AG04450 (cell line): ENCODE measurements around the gene TKTL1. TPM values are rescaled to one million over a fixed set of nuclear protein-coding genes. Genes with fewer than 3 reads are reported as not detected.

Experiments
- CTCF ChIA-PET: fragments of 300-600, 350-600 bp; formaldehyde crosslinking; extraction: SDS; loops from one replicate; lab custom pipeline; 2022; ENCODE audit warnings: antibody characterized with exemption, inconsistent platforms; lab: Charles Lee
- POLR2A ChIA-PET: fragments of 350-600 bp; formaldehyde crosslinking; extraction: SDS; loops from one replicate; lab custom pipeline; 2021; ENCODE audit warnings: antibody characterized with exemption, inconsistent platforms; lab: Yijun Ruan, JAX
- DNase-seq: peaks from one replicate; pipeline ENCODE4 v3.0.0-alpha.2; 2011; ENCODE audit warnings: low read depth, low spot score
- H3K27ac ChIP-seq: one replicate; pipeline ENCODE4 v1.5.1; 2012; ENCODE audit warnings: low read depth, low read length, control low read depth
- H3K27me3 ChIP-seq: one replicate; pipeline ENCODE4 v1.6.0; 2012; ENCODE audit warnings: low read length; ENCODE audit not compliant: control insufficient read depth, insufficient read depth
- H3K4me3 ChIP-seq: 2 replicates; pipeline ENCODE4 v1.5.1; 2011; ENCODE audit warnings: mild to moderate bottlenecking, low read depth, low read length, control low read depth
- H3K9me3 ChIP-seq: 2 replicates; pipeline ENCODE4 v1.5.1; 2012; ENCODE audit warnings: low read length; ENCODE audit not compliant: control insufficient read depth, insufficient read depth
- CTCF ChIP-seq: IDR thresholded peaks from 2 replicates; pipeline ENCODE4 v1.5.1; 2011; ENCODE audit warnings: low read depth, low read length, control low read depth, inconsistent platforms
- polyA plus RNA-seq: library from polyadenylated mRNA; depleted of rRNA; stranded (reverse); fragments of >200 nt; gene quantifications from 2 replicates; pipeline ENCODE4 v1.2.3, GENCODE V29; 2011

TKTL1 gene
- polyA plus RNA-seq, 1 experiment = not detected

DNA sequence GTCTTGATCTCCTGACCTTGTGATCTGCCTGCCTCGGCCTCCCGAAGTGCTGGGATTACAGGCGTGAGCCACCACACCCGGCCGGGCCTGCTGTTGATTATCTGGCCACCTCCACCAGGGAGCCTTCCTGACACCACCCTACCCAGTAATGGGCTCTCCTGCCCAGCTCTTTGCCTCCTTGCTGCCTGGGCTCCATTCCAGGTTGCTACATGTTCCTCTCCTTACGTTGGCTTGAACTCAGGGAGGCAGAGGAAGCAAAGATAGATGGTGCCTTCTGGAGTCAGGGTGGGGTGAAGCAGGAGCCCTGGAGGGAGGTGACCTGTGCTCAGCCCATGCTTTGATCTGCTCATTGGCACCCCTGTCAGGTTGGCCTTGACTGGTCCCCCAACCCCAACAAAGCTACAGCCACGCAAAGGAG, 52.5 kb downstream of the TKTL1 start:
- ChIA-PET POLR2A (interaction anchor here (1.5 kb wide), 1 partner anchor 17 kb away, joined by 4 read pairs; no protein-coding TSS in a partner anchor), CTCF (no interaction called here)
- Histone ChIP-seq H3K27me3 (no peaks in the 10 kb centered on the region), H3K4me3 (no peak overlapping the region), H3K27ac (peak overlapping the region; percentile 31), H3K9me3 (no peaks in the 10 kb centered on the region)
- DNase-seq = no peak
- TF ChIP-seq CTCF = no peak

- CTCF ChIA-PET = no interaction called here
- Histone ChIP-seq H3K27ac (peak overlapping the region; percentile 47), H3K27me3 (no peaks in the 10 kb centered on the region), H3K4me3 (no peak overlapping the region), H3K9me3 (no peaks in the 10 kb centered on the region)
- no peak for DNase-seq
- POLR2A ChIA-PET = interaction anchor here (1.5 kb wide), 1 partner anchor 17 kb away, joined by 4 read pairs; no protein-coding TSS in a partner anchor
- no peak for TF ChIP-seq CTCF
Observed at GRCh38 chrX:154348646-154349358, 53.2 kb downstream of the TKTL1 start.

DNA sequence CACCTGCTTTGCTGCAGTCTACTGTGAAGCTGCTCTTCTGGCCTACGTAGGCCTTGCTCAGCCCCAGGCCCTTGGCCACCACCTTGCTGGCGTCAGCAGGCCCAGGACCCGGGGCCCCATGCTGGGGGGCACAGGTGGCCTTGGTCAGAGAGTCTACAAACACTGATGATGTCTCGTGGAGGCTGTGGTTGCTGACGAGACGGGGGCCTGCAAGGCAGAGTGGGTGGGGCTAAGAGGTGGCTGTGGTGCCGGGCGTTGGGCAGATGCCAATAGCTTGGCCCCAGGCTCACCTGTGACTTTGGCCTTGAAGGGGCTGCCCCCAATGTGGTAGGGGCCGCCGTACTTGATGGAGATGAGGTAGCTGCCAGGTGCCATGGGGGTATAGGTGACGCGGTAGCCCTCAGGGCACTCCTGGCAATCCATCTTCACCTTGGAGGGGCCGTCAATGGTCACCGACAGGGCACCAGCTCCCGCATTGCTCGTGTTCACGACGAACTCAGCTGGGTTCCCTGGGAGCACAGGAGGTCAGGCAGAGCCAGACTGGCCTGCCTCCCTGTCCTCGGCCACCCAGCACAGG, 53.9 kb downstream of the TKTL1 start:
- Histone ChIP-seq H3K4me3 (no peak overlapping the region), H3K9me3 (no peaks in the 10 kb centered on the region), H3K27ac (peak overlapping the region; percentile 47), H3K27me3 (no peaks in the 10 kb centered on the region)
- DNase-seq = no peak
- ChIA-PET POLR2A (no interaction called here), CTCF (no interaction called here)
- no peak for TF ChIP-seq CTCF

DNA sequence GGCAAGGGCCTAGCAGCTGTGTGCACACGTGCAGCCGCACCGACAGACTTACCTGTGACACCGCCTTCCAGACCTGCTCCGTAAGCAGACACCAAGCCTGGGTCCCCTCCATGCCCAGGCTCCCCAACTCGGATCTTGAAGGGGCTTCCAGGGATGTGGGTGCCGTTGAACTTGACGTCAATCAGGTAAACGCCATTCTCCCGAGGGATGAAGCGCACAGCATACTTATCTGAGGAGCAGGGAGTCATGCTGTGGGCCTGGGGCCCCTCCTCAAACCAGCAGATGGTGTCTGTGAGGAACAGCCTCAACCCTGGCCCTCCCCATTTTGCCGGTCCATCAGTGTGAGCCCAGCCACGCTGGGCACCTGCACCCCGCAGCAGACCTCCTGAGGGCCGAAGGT, 54.4 kb downstream of the TKTL1 start:
- no peak for DNase-seq
- H3K9me3 ChIP-seq = no peaks in the 10 kb centered on the region
- H3K27ac ChIP-seq = no peak overlapping the region
- H3K4me3 ChIP-seq = no peak overlapping the region
- CTCF ChIA-PET = no interaction called here
- POLR2A ChIA-PET = no interaction called here
- H3K27me3 ChIP-seq = no peaks in the 10 kb centered on the region
- no peak for TF ChIP-seq CTCF

DNA sequence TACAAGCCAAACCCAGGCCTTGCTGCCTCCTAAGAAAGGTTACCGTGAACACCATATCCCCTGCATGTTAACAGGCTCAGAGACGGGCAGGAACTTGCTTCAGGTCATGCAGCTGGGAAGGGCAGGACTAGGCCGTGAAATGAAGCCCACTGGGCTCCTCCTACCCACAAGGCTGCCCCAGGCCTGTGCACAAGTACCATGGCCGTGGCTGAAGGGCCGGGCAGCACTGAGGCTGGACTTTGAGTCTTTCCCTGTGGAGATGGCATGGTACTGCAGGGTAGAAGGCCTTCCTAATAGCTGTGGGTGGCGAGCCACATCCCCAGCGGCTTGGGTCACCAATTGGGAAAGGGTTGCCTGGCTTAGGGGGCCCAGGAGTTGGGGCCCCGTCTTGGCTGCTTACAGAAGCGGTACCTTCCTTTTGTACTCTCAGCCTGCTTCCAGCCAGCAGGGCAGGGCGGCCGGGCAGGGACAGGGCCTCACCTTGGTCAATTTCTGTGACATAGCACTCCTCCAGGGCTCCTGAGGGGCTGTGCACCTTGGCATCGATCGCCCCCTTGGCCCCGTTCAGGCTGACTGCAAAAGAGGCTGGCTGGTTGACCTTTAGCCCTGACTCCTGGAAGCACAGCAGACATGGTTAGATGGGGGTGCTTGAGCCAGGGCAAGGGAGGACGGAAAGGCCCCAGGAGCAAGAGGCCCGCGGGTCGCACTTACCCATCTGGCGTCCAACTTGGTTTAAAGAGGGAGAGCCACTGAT, 55.0 kb downstream of the TKTL1 start:
- no peaks in the 10 kb centered on the region for H3K9me3 ChIP-seq
- CTCF ChIA-PET = no interaction called here
- DNase-seq = no peak
- POLR2A ChIA-PET = no interaction called here
- no peak overlapping the region for H3K4me3 ChIP-seq
- no peak for TF ChIP-seq CTCF
- H3K27me3 ChIP-seq = no peaks in the 10 kb centered on the region
- no peak overlapping the region for H3K27ac ChIP-seq
